NCI-H1417 (cell line): ENCODE results near the gene PPP2CA.
A peak's percentile ranks its signal among the peaks of the same experiment; 100 is the strongest.
"Not testable (repeated sequence)": the region's sequence is repeated elsewhere in the genome, so short reads cannot be mapped to it uniquely, and the experiment has no call there.

Experiments used
- DNase-seq, 3 experiments: peaks; one replicate each; lab custom pipeline; 2025; lab: John Stamatoyannopoulos, UW

The PPP2CA gene

DNA sequence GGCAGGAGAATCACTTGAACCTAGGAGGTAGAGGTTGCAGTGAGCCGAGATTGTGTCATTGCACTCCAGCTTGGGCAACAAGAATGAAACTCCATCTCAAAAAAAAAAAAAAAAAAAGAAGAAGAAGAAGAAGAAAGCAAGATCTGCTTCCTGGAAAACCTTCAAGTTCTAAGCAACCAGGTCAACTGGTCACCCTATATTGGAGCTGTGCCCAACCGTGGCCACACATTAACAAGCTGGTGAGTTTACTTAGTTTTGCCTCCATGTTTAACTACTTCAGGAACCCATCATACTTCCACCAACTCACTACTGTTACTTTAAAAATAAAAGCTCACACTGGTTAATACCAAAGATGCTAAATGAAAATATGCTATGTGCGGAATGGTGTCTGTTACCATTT lies 36.8 kb downstream of the PPP2CA start:
- DNase-seq, result no peak

DNA sequence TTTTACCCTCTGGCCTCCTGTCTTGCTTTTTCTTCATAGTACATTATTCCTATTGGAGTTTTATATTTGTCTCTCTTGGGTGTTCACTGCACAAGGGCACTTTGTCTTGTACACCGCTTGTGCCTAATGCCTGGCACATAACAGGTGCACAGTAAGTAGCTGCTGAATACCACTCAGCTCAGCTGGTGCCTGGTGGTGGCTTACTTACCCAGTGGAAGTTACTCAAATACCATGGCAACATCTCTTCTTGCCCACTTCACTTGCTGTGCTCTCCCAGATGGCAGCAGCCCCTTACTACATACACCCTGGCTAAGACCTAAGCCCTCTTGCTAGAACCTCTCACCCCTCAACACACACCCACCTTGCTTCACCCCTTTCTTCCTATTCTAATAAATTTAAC lies 37.8 kb downstream of the PPP2CA start:
- no peak for DNase-seq

DNA sequence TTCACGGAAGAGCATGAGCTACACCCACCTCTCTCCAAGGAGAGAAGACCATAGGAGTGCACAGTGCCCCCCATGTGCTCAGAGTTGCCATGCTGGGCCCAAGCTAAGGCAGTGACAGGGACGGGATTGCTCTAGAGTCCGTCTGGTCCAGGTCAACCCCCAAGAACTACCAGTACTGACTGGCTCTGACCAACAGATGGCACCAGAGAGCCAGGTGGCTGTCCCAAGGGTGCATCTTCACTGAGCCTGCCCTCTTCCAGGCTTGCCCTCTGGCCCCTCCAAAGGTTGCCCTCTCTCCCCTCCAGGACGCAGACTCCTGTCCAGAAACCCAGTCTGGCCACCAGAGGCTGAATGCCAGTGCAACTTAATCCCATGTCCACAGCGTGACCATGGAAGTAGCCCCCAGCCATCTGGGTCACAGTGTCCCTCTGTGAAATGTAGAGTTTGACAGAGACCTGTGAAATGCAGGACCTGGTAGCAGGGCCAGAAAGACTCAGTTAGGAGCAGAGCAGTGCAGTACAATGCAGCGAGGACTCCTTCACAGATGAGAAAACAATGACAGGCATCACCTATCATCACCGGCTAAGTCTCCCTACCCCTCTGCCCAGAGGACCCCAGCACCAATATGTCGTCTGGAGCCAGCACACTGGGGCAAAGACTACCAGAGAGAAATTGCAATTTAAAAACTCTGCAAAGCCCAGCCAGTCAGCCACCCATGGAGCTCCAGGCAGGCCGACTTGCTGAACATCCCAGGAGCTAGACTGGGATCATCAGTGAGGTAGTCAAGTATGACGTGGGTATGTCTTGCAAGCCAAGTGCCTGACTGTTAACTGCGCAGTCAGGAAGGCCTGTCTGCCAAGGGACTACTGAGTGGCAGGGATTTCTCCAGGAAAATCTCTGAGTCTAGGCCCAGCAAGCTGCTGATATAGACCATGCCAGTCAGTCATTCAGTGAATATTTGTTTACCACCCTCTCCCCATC lies 41.4 kb downstream of the PPP2CA start:
- DNase-seq, result peak; percentile 21 to 64 (median 63)

DNA sequence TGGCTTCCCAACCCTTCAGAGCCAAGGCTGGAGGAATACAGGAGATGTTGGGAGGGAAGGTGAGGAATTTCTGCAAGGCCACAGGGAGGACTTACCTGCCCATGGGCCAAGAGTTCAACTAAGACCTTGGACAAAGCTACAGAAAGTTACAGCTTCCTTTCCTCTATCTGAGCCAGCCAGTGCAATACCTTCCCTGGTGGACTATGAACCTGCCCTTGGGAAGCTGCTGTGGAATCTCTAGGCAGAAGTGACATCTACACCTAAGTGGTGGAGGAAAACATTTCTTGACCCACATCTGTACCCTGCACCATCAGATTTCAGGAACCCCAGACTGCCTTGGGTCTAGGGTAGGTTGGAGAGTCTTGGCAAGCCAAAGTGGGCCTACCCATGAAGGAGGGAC lies 42.4 kb downstream of the PPP2CA start:
- no peak for DNase-seq

DNA sequence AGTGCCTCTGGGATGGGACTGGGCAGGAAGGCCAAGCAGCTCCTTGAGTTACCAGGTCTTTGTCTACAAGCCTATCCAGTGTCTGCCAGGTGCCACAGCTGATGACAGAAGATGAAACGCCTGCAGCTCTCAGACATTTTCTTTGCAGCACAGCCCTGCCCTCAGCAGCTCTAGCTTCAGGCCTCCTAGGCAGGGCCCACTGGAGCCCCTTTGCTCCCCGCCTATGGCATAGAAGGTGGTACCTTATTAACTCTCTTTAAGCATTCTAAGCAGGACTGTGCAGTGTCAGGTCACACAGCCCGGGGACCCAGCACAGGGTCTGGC lies 47.8 kb downstream of the PPP2CA start:
- no peak for DNase-seq

DNA sequence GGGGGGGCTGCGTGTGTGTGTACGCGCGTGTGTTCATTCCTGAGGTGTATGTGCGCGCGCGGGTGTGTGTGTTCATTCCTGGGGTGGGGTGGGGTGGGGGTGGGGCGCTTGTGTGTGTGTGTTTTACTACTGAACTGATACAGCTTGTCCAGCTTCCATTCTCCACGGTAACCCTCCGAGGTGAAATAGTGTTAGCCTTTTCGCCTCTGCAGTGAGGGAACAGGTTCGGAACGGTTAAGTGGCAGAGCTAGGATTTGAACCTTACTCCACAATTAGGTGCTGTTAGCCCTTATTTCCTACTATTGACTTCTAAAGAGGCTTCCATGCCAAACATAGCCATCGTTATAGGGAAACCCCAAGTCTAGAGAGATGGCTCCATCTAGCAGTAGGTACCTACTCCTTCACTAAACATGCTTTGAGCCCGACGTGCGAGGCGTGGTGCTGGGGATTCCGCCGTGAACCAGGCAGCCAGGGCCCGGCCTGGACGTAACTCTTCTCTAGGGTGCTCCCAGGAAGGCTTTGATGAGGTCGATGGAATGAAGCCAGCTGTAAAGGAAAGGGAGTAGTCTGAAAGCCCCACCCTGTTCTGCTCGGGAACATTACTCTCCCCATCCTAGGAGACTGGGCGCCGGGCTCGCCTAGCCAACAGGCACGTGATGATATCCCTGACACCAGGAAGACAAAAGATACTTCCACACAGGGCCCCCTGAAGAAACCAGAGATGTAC lies 48.3 kb downstream of the PPP2CA start:
- peak in 1 of 3 experiments; percentile 37 for DNase-seq

DNA sequence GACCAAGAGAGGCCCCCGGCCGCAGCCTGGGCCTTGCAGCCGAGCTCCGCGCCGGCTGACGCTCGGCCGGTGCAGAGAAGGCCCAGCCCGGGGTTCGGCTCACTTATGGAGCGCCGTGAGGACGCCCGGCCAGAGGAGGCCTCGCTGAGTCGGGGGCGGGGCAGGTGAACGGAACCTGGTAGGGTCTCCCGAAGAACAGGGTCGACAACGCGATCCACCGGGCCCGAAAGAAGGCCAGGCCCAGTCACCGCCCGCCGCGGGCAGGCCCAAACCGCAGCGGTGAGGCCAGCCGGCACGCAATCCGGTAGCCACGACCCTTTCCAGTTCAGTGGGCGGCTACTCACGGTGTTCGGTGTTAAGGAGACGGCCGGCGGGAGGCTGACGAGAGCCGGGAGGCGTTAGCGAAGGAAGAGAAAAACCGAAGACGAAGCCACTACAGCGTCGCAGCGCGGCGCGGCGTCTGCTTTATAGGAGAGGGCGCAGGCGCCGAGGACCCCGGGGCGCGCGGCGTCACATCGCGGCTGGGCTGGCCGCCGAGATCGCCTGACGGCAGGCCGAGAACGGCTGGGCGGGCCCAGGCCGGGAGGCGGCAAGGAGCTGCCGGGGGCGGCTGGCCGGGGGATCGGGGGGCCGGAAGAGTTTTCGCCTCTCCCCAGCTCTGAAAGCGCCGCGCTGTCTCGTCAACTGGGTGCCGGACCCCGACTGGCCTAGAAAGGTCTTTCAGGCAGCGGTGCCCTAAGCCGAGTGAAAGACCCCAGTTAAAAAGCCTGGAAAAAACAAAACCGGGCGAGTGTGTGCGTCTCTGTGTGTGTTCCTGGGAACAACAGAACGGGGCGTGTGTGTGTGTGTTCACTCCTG lies 49.1 kb downstream of the PPP2CA start, which contains the start of gene SKP1:
Gene SKP1, minus strand, starts transcription at position 440 of the 858 bp plus-strand sequence. CDS start 2,928 bp downstream, outside the sequence.
- peak; percentile 76 to 88 (median 80) for DNase-seq

DNA sequence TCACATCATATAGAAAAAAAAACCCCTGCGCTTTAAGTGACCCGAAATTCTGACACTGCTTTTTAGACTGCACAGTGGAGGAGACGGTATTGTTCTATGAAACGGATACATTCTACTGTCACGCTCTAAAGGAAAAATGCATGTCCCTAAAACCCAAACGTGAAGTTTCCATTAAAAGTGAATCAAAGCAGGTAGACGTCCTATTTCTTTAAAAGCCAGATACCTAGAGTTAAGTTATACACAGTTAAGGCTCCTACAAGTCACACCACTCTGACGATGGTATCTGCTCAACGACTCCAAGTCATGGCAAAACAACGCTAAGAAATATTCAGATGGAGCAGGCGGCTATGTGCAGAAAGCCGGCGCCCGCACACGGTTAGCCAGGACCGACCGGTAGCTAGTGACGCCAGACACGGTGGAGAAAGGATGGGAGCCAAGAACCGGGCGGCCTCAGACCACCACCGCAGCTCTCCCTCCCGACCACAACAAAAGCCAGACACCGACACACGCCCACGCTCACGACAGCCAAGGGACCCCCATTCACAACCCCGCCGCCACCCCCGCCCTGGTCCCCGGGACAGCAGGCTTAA lies 49.9 kb downstream of the PPP2CA start:
- peak in 1 of 3 experiments; percentile 47 for DNase-seq

DNA sequence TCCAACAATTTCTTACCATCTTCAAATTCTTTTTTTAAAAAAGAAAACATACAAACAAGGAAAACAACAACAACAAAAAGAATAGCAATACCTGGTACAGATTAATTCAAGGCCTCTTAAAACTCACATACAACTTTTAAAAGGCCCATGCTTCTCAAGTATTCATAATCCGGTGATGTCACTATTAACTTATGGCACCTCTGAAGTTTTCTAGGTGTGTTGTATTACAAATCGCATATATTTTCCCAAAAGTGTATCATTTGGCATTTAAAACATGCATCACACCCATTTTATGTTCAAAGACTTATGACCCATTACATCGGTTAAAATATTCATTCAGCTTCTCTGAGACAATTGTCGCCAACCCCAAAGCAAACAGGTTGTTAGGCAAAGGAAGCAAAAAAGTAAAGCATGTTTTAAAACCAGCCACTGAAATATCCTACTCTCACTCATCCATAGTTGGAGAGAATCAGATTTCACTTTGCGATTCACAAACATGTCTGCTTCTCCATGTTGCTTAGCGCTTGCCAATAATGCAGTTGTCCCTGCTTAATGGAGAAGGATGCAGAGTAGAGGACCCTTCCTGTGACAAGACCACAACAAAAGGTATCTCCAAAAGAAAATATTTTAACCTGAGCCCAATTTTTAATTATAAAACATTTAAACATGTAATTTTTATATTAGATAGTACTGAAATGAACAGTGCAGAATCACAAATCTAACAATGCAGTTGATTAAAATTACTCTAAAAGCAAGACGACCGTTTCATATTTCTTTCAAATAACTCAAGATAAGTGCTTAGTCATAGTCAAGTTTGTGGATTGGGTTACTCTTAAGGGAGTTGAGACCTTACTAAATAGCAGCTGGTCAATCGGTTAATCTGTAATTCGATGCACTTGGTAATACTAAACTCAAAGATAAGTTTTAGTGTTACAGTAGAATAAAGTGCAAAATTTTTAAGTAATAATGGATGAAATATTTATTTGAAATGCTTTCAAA lies 50.7 kb downstream of the PPP2CA start:
- DNase-seq, result peak in 2 of 3 experiments; percentile 9 to 18

DNA sequence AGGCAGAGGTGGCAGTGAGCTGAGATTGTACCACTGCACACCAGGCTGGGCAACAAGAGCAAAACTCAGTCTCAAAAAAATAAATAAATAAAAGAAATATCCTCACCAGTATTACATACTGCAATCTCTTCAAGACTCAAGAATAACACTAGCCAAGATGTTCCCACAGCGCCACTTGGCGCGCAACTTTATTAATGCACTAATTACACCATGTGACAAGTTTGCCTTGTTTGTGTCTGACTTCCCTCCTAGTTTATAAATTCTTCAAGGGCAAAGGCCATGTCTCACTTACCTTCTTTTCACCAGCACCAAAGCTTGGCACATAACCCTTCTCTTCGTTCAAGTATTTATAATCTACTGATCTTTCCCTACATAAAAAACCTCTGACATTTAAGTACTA lies 53.9 kb downstream of the PPP2CA start:
- DNase-seq, result no peak

DNA sequence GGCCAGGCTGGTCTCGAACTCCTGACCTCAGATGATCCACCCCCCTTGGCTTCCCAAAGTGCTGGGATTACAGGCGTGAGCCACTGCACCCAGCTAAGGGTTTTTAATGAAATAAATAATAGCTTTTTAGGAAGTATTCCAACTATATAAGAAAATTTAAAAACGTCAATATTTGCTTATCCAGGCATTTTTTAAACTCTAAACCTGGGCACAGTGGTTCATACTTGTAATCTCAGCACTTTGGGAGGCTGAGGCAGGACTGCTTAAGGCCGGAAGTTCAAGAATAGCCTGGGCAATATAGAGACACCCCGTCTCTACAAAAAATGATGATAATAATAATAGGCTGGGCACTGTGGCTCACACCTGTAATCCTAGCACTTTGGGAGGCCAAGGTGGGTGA lies 63.3 kb downstream of the PPP2CA start:
- DNase-seq, result no peak

DNA sequence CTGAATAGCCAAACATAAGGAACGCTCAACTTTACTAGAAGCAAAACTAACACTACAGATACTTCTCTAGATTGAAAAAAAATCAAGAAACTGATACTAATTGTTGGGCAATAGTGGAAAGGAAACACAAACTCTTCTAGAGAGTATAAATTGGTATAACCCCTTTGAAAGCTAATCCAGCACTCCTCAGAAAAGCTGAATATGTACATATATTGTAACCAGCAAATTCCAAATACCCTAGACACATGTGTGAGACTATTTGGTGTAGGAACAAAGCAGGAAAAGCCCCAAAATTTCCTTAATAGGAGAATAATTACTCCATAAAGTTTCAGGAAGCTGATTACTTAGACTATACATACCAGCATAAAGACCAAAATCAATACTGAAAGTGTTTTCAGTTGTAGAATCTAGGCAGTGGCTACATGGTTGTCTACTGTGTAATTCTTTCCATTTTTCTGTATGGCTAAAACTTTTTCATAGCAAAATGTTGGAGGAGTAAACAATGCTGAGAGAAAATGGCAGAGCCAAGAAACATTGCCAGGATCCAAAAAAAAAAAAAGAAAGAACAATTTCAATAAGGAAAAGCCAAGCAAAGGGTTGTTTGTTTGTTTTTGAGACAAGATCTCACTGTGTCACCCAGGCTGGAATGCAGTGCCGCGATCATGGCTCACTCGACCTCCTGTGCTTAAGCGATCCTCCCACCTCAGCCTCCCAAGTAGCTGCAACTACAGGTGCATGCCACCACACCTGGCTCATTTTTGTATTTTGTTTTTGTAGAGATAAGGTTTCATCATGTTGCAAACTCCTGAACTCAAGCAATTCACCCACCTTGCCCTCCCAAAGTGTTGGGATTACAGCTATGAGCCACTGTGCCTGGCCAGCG lies 64.1 kb downstream of the PPP2CA start:
- DNase-seq, result no peak

DNA sequence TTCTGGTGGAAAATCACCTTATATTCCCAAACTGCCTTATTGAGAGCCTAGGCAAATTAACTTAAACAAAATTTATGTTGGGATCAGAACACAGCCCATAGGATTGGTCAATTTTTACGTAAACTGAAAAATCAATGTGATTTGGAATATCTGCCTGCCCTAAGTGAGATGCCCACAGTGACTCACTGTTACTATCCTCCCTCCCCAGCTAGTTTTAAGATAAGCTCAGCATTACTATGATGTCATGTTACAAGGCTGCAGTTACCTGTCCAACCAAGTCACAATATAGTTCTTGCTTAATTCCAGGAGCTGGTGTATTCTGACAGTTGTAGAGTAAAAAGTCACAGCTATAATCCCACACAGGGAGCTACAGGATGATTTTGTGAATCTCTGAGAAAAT lies 72.2 kb downstream of the PPP2CA start:
- DNase-seq, result no peak

DNA sequence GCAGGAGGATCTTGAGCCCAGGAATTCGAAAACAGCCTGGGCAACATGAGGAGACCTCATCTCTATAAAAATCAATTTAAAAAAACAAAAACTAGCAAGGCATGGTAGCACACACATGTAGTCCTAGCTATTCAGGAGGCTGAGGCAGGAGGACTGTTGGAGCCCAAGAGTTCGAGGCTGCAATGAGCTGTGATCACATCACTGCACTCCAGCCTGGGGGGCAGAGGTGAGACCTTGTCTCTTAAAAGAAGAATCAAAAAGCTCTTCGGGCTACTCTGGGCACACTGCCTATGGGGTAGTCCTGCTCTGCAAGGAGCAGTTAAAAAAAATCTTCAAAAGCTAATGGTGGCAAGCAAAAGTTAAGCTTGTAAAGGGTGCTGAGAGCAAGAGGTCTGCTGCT lies 72.6 kb downstream of the PPP2CA start:
- DNase-seq, result no peak

DNA sequence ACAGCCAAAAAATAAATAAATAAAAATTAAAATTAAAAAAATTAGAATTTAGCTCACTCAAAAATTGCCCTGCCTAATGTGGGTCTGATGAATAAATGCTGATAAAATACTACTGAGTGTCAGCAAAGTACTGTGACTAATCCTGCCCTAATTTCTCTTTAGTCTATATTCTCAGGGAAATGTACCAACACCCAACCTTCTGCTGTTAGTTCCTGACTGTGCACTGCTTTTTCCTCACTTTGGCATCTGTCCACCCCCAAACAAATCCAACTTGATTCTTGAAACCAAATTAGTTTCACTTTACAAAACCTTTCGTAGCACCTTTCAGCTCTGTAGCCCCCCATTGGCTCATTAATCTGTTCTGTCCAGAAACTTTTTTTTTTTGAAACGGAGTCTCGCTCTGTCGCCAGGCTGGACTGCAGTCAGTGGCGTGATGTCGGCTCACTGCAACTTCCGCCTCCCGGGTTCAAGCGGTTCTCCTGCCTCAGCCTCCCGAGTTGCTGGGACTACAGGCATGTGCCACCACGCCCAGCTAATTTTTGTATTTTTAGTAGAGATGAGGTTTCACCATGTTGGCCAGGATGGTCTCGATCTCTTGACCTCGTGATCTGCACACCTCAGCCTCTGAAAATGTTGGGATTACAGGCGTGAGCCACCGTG lies 73.6 kb downstream of the PPP2CA start:
- not testable (repeated sequence) for DNase-seq

DNA sequence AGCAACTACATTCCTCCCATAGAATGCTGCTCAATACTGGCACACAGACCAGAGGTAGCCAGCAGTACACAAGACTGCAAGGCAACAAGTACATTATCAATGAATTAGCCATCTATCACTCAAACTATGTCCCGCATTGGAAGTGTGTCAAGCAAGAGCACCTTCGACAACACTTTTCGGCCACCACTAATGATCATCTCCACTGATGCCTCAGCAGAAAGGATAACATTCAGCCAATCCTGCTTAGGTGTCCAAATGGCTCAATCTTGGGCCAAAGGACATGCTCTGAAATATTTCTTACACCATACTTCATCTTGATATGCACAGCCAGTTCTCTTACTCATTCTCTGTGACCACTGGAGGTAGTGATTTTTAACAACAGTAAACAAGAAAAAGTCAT lies 74.2 kb downstream of the PPP2CA start:
- DNase-seq, result no peak

DNA sequence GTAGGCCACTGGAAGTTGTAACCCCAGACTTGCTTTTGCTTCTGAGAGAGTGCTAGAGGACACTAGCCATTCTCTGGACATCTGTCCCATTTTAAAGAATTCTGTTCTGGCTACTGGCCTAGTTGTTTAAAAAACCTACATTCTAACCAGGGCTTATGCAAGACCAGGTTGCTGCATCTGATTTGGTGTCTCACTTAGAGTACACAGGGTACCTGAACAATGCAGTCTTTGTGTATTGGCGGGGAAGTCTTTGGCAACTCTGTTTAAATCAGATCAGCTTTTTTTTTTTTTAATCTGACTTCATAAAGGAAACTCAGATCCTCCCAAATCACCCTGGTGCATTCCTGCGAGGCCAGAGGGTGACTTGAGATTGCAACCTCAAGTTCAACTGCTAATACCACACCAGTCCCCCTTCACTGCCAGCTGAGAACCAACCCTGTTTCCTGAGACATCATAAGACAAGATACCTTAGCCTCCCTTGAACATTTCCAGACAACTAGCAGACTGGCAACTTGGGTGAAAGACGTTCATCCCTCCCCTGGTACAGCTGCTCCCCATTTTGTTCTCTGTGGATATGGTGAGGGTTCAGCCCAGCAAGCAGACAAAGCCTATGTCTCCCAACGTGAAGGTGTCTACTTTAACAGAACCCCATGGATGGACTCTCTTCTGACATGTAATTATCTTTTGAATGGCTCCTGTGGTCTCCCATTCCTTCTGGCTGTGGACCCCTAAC lies 76.1 kb downstream of the PPP2CA start:
- DNase-seq, result no peak

DNA sequence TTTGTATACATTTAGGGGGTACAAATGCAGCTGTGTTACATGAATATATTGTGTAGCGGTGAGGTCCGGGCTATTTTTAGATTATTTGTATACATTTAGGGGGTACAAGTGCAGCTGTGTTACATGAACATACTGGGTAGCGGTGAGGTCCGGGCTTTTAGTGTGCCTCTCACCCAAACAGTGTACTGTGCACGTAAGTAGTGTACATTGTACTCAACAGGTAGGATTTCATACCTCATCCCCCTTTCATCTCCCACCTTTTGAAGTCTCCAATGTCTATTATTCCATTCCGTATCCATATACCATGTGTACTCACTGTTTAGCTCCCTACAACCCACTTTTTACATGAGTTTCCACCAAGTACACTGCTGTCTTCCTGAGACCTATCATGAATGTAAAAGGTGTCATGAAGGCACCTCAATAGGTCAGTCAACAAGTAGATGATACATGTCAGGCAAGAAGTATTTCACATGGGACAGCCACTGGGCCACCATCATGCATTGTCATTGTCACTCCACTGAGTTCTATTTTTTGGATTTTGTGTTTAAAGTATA lies 76.8 kb downstream of the PPP2CA start:
- DNase-seq, result no peak
